HEK293 (cell line): ENCODE measurements around the gene UBE2G2.

Experiments
- ZNF157 ChIP-seq: fragments of 450-650 bp; formaldehyde crosslinking; IDR thresholded peaks from 2 replicates; pipeline ENCODE4 v1.5.1; 2016; ENCODE audit warnings: missing biosample characterization, missing genetic modification characterization
- ZNF704 ChIP-seq: fragments of 450-650 bp; formaldehyde crosslinking; IDR thresholded peaks from 2 replicates; pipeline ENCODE4 v1.5.1; 2016; ENCODE audit warnings: missing biosample characterization, missing genetic modification characterization
- ZNF830 ChIP-seq: fragments of 450-650 bp; IDR thresholded peaks from 2 replicates; pipeline ENCODE4 v1.5.0; 2018; ENCODE audit warnings: missing biosample characterization, missing genetic modification characterization, low read depth, mild to moderate bottlenecking, moderate library complexity
- TF ChIP-seq, protein P1 (sequence below): fragments of 450-650 bp; formaldehyde crosslinking; IDR thresholded peaks from 2 replicates; pipeline ENCODE4 v1.5.1; 2016; ENCODE audit warnings: missing biosample characterization, missing genetic modification characterization
- TF ChIP-seq, protein P2 (sequence below): fragments of 450-650 bp; formaldehyde crosslinking; IDR thresholded peaks from 2 replicates; pipeline ENCODE4 v1.5.1; 2016; ENCODE audit warnings: missing biosample characterization, missing genetic modification characterization

DNA sequence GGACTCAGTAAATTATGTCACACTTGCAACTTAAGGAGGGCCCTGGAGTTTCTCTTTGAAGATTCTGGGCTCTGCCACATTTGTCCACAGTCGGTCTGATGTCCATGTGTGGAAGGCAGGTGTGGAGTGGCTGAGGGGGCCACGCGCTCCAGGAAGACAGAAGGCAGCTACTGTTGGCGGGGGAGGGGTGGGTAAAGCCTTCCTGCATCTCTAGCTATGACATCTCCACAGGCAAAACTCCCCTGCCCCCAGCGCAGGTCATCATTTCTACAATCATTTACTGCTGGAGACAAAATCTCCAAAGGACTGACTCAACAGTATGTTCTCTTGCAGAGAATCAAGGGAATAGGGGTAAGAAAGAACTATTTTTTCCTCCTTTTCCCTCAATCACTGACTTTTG is 78.9 kb downstream of the UBE2G2 start:
- TF ChIP-seq, protein P1, sequence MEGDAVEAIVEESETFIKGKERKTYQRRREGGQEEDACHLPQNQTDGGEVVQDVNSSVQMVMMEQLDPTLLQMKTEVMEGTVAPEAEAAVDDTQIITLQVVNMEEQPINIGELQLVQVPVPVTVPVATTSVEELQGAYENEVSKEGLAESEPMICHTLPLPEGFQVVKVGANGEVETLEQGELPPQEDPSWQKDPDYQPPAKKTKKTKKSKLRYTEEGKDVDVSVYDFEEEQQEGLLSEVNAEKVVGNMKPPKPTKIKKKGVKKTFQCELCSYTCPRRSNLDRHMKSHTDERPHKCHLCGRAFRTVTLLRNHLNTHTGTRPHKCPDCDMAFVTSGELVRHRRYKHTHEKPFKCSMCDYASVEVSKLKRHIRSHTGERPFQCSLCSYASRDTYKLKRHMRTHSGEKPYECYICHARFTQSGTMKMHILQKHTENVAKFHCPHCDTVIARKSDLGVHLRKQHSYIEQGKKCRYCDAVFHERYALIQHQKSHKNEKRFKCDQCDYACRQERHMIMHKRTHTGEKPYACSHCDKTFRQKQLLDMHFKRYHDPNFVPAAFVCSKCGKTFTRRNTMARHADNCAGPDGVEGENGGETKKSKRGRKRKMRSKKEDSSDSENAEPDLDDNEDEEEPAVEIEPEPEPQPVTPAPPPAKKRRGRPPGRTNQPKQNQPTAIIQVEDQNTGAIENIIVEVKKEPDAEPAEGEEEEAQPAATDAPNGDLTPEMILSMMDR, result no peak
- TF ChIP-seq, protein P2, sequence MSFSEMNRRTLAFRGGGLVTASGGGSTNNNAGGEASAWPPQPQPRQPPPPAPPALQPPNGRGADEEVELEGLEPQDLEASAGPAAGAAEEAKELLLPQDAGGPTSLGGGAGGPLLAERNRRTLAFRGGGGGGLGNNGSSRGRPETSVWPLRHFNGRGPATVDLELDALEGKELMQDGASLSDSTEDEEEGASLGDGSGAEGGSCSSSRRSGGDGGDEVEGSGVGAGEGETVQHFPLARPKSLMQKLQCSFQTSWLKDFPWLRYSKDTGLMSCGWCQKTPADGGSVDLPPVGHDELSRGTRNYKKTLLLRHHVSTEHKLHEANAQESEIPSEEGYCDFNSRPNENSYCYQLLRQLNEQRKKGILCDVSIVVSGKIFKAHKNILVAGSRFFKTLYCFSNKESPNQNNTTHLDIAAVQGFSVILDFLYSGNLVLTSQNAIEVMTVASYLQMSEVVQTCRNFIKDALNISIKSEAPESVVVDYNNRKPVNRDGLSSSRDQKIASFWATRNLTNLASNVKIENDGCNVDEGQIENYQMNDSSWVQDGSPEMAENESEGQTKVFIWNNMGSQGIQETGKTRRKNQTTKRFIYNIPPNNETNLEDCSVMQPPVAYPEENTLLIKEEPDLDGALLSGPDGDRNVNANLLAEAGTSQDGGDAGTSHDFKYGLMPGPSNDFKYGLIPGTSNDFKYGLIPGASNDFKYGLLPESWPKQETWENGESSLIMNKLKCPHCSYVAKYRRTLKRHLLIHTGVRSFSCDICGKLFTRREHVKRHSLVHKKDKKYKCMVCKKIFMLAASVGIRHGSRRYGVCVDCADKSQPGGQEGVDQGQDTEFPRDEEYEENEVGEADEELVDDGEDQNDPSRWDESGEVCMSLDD (tag by site-specific recombination), result no peak
- no peak for TF ChIP-seq ZNF830 (tag by site-specific recombination)
- no peak for TF ChIP-seq ZNF704
- TF ChIP-seq ZNF157 (tag by site-specific recombination), result no peak
